Measurements from ENCODE around the gene GMDS.

The GMDS gene

DNA sequence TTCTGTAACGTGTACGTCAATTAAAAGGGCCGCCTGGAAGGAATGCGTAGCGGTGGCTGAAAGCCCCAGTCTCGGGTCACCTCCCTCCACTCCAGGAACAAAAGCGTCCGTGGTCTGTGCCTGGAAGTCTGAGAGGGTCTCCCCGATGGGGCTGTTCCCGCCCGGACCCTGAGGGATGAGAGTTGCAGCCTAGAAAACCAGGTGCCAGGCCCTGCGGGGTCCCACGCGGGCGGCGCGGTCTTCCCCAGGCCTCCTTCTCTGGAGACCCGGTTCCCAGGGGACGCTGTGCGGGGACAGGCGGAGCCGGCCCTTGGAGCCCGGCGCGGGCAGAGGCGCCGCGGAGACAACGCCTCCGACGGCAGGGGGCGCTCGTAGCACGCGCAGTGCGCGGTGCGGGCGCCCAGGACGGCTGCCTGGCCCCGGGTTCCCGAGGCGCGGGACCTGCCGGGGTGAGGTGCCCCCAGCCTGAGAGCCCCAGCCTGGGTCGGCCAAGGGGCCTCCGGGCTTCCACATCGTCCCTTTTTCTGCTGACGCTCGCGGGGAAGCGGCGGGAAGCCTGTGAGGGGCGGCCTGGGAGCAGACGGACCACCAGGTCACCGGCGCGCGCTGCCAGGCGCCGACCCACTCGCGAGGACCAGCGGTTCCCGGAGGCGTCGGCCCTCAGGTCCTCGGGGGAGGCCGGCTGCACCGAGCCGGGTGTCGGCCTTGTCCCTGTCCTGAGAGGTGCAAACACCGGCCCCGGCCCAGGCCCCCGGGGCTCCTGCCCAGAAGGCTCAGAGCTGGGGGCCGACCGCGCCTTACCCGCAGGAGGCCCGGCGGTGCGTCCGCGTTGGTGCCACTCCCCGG is 641.0 kb downstream of the GMDS start:
- DNase-seq (ENCODE audit: low spot score): no peak

GRCh38 chr6:1603708-1604107 is 641.7 kb downstream of the GMDS start:
- peak; percentile 62 for DNase-seq (ENCODE audit: low spot score)

DNA sequence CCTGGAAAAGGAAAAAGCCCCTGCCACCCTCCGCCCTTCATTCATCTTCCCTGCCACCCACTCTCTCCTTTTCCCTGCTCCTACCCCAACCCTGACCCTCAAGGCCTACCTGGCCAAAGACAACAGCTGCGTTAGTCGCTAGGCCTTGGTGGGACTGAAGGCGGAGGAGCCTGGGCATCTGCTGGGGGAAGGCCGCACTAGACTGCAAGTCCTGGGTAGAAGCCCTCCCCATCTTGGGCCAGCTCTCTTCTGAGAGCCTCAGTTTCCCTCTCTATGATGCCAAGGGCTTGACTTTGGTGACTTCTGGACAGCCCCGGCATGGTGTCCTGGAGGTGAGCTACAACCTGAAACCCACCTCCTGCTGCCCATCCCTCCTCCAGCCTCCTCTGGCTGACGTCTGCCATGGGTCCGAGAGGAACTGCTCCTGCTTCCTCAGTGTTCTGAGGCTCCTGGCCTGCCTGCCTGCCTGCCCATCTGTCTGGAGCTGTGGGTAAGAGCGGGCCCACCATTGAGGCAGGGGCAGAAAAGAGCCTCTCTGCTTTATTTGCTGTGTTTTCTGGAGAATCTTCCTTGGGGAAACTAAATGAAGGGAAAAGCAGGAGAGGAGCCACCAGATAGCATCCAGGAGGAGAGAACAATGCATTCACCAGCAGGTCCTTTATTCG is 643.2 kb downstream of the GMDS start:
- DNase-seq (ENCODE audit: low spot score): no peak

DNA sequence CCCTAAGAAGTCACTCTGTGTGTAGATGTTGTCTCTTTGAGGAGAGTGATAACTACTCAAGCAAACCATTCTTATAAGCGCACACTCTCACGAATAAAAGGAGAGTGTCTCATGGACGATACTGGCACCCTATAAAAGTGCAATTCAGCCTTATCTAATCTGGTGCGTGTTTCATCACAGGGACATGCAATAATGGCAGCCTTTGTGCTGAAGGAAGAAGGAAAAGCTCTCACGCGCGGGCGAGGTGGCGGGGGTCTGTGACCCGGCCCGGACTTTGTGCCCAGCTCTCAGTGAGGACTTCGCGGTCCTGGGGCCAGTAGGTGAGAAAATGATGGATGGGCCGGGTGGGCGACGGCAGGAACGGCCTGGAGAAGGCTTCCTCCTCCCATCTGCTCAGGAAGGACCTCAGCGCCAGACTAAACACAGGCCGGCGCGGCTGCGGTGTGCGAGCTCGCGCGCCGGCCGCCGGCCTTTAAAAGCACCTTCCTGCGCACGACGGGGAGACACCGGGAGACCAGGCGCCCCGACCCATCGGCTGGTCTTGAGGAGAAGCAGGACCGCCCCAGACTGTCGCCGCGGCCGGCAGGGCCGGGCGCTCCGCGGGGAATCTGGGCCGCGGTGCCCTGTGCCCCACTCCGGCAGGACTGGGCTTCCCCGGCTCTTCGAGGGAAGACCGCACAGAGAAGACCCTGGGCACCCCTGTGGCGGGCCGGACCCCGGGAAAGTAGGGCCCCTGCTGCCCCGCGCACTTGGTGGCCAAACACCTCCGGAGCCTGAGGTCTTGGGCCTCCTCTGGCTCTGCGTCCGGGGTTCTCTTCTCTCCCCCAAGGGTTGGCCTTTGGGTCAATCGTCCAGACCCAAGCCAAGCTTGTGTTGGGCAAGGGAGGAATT is 644.0 kb downstream of the GMDS start:
- DNase-seq (ENCODE audit: low spot score): no peak

GRCh38 chr6:1600764-1601157 is 644.6 kb downstream of the GMDS start:
- DNase-seq (ENCODE audit: low spot score): no peak

- DNase-seq (ENCODE audit: low spot score): no peak
These were observed 645.2 kb downstream of the GMDS start for GRCh38 chr6:1600063-1600763.

GRCh38 chr6:1599469-1599868 is 645.9 kb downstream of the GMDS start:
- DNase-seq (ENCODE audit: low spot score): no peak

- DNase-seq (ENCODE audit: low spot score): no peak
These were observed 646.5 kb downstream of the GMDS start for GRCh38 chr6:1598886-1599285.

GRCh38 chr6:1598433-1598832 is 647.0 kb downstream of the GMDS start:
- no peak for DNase-seq (ENCODE audit: low spot score)

- no peak for DNase-seq (ENCODE audit: low spot score)
These were observed 647.5 kb downstream of the GMDS start for GRCh38 chr6:1597924-1598323.

DNA sequence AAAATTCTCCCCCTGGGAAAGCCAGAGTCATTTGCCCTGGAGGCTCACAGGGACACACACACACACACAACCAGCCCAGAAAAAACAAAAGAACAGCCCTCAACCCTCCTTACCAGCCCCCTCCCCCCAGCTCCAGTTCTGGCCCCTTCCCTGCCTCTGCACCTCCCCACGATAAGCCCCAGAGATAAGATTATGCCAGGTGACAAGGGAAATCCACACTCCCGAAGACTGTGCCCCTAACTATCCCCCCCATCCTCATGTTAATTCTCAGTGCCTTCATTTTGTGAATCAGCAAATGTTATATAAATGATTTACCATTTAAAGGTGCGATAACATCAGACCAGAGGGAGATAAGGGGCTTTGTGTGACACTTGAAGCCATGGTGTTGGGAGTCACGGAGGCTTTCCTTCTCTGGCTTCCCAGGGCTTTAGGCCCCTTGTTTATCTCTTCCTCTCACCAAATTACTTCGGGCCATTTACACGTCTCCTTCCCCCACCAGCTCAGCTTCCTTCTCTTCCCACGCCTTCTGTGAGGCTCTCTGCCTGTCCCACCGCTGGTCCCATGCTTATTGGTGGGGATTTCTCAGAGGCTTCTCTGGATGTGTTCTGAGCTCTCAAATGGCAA is 648.2 kb downstream of the GMDS start:
- no peak for DNase-seq (ENCODE audit: low spot score)

GRCh38 chr6:1596088-1596852 is 649.1 kb downstream of the GMDS start:
- DNase-seq (ENCODE audit: low spot score): peak; percentile 83

GRCh38 chr6:1595271-1596087 is 649.9 kb downstream of the GMDS start:
- DNase-seq (ENCODE audit: low spot score): peak; percentile 46

DNA sequence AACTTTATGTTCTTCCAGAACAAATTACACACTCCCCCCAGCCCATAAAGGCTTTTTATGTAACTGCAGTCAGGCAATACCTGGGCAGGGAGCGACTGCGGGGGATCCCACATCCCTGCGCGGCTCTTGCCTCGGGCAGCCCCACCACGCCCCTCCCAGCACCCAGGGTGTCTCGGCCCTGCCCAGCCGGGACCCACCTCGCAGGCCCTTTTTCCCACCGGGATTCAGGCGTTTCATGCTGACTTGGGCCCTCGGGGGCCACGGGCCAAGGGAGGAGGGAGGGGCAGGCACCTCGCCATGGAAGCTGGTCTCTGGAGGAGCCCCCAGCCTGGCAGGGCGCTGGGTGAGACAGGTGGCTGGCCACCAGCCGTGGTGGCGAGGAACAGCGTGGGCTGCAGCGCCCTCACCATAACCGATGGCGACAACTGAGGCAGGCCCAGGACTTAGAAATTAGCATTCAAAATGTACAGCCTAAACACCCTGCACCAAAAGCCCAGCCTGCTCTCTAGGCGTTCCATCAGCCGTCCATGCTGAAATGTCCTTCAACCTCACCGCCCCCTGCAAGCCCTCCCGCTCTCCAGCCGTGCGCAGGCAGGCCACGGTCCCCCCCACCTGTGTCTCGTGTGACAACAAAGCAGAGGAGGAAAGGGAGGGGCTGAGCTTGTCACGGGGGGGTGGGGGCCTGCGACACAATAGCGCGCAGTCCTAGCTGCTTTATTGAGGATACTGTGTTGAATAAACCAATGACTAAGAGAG is 650.8 kb downstream of the GMDS start:
- peak; percentile 55 for DNase-seq (ENCODE audit: low spot score)

- peak; percentile 51 for DNase-seq (ENCODE audit: low spot score)
These were observed 651.5 kb downstream of the GMDS start for GRCh38 chr6:1593958-1594314.

DNA sequence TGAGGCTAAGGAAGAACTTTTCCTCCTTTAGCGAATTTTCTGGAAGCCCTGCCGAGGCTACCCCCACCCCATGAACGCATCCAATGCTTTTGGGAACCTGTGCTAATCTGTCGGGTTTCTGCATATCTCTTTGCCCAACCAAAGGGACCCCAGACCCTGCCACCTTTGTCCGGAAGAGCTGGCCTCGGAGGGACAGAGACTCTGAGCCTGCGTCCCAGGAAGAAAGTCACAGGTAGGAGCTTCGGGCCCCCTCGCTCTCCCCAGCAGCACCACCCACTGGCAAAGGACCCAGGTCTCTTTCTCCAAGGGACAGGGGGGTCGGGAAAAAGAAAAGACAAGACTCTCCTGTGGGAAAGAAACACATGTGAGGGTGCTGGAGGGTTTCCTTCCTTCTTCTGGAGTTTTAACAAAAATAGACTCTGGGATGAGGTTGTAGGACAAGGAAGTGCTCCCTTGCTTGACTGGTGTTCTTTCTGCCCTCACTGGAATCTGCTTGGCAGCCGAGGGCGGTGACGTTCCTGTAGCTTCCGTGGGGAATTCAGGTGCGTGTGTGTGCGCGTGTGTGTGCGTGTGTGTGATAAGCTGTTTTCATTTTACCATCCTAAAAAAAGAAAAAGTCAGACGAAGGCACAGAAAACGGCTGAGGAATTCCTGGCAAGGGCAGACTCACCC is 652.0 kb downstream of the GMDS start:
- DNase-seq (ENCODE audit: low spot score): peak; percentile 60

DNA sequence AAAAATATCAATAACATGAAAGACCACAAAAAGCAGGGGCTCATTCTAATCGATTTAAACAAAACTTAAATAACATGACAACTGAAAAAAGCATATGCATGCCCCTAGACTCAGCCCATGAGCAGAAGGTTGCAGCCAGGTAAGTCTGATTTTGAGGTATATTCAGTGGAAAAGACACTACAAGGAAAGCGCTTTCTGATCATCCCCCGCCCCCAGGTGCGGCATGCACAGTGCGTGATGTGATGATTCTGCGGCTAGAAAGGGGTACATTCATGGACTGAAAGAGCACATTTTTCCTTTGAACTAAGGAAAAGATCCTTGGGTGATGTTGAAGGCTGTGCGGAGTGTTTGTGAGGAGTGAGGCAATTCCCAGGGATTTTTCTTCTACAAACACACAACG is 652.6 kb downstream of the GMDS start:
- DNase-seq (ENCODE audit: low spot score): peak; percentile 26

- peak; percentile 36 for DNase-seq (ENCODE audit: low spot score)
These were observed 653.5 kb downstream of the GMDS start for GRCh38 chr6:1591926-1592325.

DNA sequence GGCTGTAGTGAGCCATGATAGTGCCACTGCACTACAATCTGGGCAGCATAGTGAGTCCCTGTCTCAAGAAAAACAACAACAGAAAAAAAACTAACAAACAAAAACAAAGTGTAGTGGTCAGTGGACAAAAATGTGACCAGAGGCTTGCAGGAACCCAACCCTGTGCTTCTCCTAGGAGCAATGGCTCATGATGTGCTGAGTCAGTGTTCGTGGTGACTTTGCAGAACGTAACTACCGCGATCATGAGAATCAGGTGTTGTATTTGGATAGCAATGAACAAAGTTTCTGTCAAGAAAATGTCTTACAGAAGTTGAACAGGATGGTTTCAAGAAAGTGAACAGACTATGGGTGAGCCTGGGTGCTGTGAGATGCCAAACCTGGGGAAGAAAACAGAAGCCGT is 654.2 kb downstream of the GMDS start:
- peak; percentile 44 for DNase-seq (ENCODE audit: low spot score)
